NCI-H1694 treated with DMSO at 0.1 percent for 48 hours (cell line): ENCODE results near the gene AMD1.
"Not testable (repeated sequence)": the region's sequence is repeated elsewhere in the genome, so short reads cannot be mapped to it uniquely, and the experiment has no call there.

ENCODE experiments used
- DNase-seq: peaks from one replicate; lab custom pipeline; 2025; lab: John Stamatoyannopoulos, UW

The AMD1 gene

GRCh38 chr6:110877569-110877968 lies 3.0 kb downstream of the AMD1 start:
- no peak for DNase-seq

- no peak for DNase-seq
Measured at GRCh38 chr6:110878751-110879522, 4.4 kb downstream of the AMD1 start.

DNA sequence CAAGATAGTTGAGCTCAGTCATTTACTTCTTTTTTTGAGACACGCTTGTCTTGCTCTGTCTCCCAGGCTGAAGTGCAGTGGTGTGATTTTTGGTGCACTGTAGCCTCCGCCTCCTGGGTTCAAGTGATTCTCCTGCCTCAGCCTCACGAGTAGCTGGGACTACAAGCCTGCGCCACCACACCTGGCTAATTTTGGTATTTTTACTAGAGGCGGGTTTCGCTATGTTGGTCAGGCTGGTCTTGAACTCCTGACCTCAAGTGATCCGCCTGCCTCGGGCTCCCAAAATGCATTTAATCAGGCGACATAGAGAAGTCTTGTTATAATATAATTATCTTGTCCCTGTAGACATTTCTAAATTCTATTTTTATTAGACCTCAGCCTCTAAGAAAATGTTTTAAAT lies 6.1 kb downstream of the AMD1 start:
- no peak for DNase-seq

DNA sequence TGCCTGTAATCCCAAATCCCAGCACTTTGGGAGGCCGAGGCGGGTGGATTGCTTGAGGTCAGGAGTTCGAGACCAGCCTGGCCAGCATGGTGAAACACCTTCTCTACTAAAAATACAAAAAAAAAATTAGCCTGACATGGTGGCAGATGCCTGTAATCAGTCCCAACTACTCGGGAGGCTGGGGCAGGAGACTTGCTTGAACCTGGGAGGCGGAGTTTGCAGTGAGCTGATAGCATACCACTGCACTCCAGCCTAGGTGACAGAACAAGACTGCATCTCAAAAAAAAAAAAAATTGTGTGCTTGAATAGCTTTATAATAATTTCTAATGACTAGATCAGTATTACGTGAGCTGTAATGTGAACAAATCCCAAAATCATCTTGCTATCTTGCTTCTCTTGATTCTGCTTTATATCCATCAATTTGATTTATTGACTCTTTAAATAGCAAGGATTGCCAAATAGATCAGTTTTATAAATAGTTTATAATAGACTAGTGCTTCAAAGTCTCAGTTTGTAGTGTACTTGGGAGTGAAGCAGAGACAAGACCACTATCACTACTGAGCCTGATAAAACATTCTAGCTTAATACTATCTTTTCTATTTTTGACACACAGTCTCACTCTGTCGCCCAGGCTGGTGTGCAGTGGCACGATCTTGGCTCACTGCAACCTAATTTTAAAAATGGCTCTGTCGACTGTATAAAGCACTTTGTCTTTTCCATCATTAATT lies 7.1 kb downstream of the AMD1 start:
- DNase-seq: no peak

GRCh38 chr6:110882274-110882619 lies 7.7 kb downstream of the AMD1 start:
- no peak for DNase-seq

- no peak for DNase-seq
Measured at GRCh38 chr6:110882824-110883554, 8.4 kb downstream of the AMD1 start.

DNA sequence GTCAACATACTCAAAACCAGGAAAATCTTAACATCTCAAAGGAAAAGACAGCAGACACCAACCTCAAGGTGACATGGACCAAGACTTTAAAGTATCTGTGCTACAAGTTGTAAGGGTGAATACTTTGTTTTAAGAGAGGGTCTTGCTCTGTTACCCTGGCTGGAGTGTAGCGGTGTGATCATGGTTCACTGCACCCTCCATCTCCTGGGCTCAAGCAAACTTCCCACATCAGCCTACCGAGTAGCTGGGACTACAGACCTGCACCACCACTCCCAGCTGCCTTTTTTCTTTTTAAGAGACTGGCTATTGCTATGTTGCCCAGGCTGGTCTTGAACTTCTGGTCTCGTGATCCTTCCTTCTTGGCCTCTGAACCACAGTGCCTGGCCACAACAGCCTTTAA lies 9.7 kb downstream of the AMD1 start:
- no peak for DNase-seq

GRCh38 chr6:110885526-110885925 lies 10.9 kb downstream of the AMD1 start:
- DNase-seq: no peak

- no peak for DNase-seq
Measured at GRCh38 chr6:110886555-110887167, 12.1 kb downstream of the AMD1 start.

GRCh38 chr6:110890288-110890687 lies 15.7 kb downstream of the AMD1 start:
- no peak for DNase-seq

DNA sequence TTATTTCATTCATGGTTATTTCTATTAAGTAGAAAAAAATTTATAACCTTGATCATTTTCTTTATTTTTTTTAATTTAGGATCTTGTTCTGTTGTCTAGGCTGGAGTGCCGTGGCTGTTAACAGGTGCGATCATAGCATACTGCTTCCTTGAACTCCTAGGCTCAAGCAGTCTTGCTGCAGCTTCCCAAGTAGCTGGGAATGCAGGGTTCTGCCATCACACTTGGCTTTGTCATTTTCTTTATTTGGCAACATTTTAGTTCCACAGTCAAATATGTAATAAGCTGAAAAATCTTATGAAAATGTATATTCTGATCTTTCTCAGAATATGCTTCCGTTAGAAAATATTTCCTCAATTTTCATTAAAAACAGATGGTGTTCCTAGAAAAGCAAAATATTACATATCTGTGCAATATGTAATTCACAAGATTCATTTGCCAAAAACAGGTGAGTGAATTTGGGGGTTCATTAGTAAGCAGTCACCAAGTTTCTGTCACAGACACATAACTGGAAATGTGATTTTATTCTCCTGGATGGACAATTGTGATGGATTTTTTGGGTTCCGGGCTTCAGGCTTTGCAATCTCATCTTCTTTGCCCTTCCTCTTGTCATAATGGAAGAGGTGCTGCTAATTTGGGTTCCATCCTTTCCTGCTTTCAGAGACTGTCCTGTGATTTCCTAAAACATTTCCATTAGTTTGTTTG lies 21.5 kb downstream of the AMD1 start:
- DNase-seq: no peak

- no peak for DNase-seq
Measured at GRCh38 chr6:110897433-110897832, 22.8 kb downstream of the AMD1 start.

GRCh38 chr6:110898111-110898510 lies 23.5 kb downstream of the AMD1 start:
- no peak for DNase-seq

GRCh38 chr6:110900028-110900598 lies 25.5 kb downstream of the AMD1 start:
- no peak for DNase-seq

DNA sequence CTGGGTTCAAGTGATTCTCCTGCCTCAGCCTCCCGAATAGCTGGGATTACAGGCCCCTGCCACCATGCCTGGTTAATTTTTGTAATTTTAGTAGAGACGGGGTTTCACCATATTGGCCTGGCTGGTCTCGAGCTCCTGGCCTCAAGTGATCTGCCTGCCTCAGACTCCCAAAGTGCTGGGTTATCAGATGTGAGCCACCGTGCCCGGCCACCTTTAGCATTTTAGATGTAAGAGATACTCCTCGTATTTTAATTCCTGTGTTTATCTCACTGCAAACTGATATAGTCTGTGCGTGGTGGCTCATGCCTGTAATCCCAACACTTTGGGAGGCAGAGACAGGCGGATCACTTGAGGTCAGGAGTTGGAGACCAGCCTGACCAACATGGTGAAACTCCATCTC lies 27.0 kb downstream of the AMD1 start:
- DNase-seq: not testable (repeated sequence)

DNA sequence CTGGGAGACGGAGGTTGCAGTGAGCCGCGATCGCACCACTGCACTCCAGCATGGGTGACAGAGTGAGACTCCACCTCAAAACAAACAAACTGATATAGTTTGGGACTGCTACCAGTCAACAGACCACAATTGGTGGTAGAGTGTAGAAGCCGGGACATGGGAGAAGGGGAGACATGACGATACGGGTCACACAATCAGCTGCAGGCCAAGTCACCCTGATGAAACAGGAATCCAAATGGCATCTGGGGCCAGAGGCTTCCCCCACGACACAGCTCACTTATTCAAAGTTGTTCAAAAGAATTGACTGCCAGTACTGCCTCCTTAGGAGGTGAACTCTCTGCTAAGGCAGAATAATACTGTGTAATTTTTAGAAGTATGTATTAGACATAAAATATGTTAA lies 27.5 kb downstream of the AMD1 start:
- DNase-seq: no peak

- not testable (repeated sequence) for DNase-seq
Measured at GRCh38 chr6:110906273-110906672, 31.7 kb downstream of the AMD1 start.

- no peak for DNase-seq
Measured at GRCh38 chr6:110930781-110931180, 56.2 kb downstream of the AMD1 start.

DNA sequence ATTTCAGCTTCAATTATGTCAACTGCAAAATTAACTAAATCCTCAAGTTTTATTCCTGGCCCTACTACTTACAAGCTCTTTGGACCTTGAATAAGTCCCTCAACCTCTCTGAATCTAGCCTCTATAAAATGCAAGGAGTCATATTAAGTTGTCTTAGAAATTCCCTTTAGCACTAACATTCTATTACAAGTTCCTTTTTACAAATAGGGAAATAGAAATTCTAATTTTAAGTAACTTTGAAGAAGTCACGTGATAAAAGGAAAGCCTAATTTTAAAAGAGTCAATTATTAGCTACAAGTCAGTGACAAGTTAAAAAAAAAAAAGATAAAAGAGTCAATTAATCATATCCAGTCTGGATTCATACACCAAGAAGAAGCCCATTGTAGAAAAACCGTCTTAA lies 59.3 kb downstream of the AMD1 start:
- no peak for DNase-seq

GRCh38 chr6:110934381-110934898 lies 59.9 kb downstream of the AMD1 start:
- no peak for DNase-seq

DNA sequence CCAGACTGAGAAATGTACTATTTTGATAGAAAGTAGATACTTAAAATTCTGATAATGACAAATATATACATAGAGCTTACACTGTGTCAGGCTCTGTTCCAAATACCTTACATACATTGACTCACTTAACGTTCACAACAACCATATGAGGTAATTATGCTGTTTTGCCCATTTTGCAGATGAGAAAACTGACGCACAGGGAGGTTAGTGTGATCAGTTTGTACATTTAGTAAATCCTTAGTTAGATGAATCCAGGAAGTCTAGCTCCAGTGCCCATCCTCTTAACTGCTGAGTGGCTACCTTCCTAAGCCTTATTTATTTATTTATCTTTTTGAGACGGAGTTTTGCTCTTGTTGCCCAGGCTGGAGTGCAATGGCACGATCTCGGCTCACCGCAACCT lies 60.6 kb downstream of the AMD1 start:
- no peak for DNase-seq
